Adrenal gland (tissue), 5 donors: ENCODE measurements around the gene CUTC.

ENCODE experiments used
- CTCF ChIP-seq, 6 experiments: fragments of 450-650 bp in 4 of 6; fragments of 200-600 bp in 2 of 6; sonication (generic) in 1 of 6; IDR thresholded peaks; 1 replicate in 5 of 6; 2 replicates in 1 of 6; pipeline versions ENCODE4 v1.5.1 to v1.8.0; 2016 to 2021; ENCODE audit warnings: antibody characterized with exemption in 6 of 6, mild to moderate bottlenecking in 2 of 6, moderate library complexity in 1 of 6
- POLR2A ChIP-seq, 2 donors: fragments of 450-650 bp; IDR thresholded peaks; one replicate each; pipeline ENCODE4 v1.6.1; 2017; ENCODE audit warnings: antibody characterized with exemption in 2 of 2, mild to moderate bottlenecking in 2 of 2, moderate library complexity in 1 of 2
- donor health status: DM: no; HTN: no; CAD: no.

GRCh38 chr10:99805190-99805589, 73.2 kb downstream of the CUTC start:
- TF ChIP-seq POLR2A (IDR thresholded peaks at IDR 0.05) (no peak), CTCF (IDR thresholded peaks at IDR 0.05) (no peak)
